NCI-H2107 treated with DMSO at 0.1 percent for 48 hours (cell line): ENCODE results near the gene TLE3.

Source experiments
- DNase-seq: peaks from one replicate; lab custom pipeline; 2025; ENCODE audit not compliant: unreplicated experiment; lab: John Stamatoyannopoulos, UW

Gene TLE3

DNA sequence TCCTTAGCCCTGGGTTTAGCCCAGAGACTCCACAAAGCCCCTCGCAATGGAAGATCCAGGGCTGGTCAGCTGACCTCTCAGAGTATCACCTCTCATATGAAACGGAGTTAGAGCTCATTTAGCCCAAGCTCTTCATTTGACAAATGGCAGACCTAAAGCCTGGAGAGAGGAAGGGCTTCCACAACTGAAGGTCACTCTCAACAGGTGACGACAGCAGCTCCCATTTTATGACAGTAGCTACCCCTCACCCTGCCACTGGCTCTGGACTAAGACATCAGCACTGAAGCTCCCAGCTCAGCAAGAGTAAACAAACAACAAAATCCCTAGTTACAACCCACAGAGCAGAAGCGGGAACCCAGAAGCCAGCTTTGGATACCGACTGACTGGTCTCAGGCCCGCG is 33.7 kb downstream of the TLE3 start:
- DNase-seq = no peak

DNA sequence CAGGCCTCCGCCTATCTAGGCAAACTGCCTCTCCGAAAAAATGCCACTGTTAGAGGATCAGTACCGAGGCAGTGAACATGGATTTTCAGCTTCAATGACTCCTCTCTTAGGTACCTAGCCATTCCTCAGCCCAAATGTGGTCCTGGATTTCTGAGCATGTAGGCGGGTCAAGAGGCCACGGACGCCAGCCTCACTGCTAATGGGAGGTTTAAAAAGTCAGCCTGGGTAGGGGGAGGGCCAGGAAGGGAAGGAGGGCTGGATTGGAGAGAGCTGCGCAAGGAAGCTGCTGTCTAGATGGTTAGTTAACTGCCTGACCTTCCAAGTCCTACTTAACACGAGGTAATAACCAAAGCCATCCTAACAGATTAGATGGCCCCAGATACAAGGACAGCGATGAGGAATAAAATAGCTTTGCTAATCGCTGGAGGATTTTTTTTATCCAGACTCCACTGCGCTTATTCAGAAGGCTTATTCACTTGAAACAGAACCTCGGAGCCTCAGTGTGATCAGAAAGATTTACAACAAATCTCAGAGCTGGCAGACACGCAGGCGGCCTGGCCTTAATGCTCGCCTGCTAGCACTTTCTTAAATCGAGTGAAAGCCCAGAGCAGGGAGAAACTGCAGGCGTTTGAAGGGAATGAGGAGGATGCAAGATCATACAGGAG is 34.3 kb downstream of the TLE3 start:
- DNase-seq = no peak

DNA sequence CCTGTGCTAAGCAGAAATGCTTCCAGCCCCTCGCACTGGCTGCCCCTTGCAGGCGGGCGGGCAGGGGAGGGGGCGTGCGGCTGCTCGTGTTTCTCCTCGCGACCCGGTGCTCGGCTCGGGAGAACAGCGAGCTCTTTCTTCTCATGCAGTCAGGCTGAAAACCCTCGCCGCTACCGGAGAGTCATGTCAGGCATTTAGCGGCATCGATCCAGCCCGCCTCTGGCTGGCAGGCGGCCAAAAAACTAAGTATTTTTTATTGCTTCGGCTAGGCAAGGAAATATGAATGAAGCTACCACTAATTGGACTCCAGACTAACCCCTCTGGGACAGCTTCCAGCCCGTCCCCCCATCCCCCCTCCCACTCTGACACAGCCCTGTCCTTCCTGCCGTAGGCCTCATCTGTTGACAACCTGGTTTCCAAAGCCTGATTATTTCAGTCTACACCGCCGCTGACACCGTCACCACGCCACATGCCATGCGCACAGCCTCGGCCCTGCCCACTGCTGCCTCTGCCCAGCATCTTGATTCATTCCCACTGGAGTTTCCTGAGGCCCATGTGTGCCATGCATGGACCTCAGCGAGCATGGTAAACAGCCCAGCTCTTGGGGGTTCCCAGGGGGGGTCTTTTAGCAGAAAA is 35.3 kb downstream of the TLE3 start:
- peak; percentile 90 for DNase-seq

DNA sequence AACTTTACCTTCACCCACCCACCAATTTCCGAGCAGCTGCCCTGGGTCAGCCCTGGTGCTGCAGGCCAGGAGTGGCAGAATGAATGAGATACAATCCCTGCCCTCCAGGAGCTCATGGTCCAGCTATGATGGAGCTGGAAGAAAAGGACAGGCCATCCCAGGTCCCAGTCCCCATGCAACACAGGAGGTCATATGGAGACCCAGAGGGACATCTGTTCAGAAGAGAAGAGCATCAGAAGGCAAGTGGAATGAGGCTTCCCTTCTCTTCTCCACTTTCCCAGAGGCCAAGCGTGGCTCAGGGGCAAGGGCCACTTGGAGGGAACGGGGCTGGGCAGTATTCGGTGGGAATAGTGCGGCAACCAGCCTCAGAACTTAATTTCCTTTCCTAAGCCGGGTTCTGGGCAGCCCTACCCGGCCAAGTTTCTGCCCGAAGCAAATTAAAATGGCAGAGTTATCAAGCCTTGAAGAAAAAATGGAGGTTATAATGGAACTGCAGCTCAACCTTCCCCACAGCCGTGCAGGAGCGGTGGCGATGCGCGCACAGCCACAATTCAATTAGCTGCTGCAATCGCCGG is 35.9 kb downstream of the TLE3 start:
- no peak for DNase-seq

DNA sequence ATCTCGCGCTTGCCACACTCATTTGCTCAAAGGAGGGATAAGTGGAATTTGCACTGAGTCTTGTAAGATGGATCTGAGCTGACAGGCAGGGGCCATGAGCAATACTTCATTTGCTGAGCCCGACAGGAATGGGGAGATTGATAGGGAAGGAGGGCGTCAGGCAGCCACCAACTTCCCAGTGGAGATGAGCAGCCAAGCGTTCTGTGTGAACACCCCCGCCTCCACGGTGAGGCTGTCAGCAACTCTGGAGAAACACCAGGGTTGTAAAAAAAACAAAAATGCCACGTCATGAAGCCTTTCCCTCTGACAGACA is 36.8 kb downstream of the TLE3 start:
- DNase-seq = no peak

DNA sequence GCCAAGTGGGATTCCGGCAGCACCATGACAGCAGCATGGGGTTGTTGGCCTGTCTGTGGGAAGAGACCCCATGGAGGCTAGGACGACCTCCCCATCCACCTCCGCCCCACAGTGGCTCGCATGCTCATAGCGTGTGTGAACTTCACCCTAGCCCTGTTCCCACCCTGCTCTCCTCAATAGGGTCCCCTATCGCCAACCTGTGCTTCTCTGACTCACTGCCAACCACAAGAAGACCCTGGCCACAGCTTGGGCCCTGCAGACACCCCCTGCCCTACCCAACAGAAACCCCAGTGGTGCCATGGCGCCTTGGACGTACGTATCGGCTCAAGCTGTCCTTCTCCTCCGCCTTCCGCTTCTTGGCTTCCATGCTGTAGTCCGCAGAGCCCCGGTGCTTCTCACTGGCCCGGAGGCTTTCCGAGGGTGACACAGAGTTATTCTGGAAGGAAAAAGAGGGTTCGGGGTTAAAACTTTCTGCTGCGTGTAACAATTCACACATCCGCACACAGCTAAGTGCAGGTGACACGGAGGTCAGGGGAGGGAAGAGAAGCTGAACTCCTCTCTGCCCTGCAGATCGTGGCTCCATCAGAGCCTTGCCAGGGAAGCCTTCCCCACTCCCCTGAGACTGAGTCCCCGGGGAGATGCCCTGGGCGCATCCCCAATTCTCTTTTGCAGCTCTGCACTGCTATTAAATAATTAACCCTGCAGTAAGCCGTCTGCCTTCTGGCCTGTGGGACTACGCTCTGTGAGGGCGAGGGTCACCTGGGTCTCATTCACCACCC is 37.3 kb downstream of the TLE3 start:
- no peak for DNase-seq

DNA sequence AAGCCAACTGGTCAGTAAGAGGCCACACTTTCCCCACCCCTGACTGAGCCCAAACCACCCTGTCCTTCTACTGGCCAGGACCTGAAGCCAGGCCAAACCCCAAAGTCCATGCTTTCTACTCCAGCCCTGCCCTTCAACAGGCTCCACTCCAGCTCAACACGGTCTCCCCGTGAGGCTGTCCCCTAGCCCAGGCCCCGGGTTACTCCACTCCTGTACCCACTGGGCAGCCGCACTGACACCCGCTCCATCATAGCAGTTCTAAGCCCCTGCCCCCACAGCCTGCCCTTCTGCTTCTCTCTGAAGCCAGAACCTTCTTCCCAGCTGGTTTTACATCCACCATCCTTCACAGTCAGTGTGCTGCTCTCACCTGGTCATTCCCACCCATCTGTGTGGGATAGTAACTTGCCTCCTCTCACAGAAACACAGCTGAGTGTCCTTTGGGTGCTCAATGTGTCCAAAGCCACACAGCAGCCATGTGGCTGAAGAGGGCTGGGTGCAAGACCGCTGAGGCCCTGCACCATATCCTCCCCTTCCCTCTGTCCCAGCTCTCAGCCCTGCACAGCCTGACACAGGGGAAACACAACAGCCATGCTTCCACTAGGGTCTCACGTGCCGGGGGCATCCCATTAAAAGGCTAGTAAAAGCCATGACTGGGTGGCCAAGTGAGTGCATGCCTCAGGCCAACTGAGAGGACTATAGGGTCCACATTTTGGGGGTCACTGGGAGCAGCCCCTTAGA is 38.1 kb downstream of the TLE3 start:
- no peak for DNase-seq

DNA sequence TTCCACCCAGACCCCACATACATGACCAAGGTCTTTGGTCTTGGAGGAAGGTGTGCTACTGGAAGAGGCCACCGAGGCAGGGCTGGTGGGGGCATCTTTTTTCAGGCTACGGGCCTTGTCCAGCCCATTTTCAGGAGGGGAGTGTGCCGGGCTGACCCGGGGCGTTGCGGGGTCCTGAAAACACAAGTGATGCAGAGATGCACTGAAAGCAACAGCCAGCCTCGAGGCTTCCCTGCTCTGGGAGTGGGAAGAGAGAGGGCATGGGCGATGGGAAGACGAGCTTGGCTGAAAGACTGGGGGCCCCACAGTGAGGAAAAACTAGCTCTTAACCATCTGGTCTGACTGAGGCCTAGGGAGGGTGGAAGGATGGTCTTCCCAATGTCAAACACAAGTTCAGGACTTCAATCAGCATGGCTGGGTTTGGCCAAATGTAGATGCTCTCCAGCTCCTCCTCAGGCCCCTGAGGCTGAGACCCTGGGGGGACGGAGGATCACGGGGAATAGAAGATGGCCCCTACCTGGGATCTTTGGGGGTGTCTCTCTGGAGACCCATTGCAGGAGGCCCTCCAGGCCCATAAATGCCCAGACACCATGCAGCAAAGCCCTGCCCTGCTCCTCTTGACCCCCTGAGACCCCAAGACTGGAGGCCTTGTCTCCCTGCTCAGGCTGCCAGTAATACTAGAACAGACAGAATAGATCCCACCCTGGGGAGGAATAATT is 38.9 kb downstream of the TLE3 start:
- no peak for DNase-seq

DNA sequence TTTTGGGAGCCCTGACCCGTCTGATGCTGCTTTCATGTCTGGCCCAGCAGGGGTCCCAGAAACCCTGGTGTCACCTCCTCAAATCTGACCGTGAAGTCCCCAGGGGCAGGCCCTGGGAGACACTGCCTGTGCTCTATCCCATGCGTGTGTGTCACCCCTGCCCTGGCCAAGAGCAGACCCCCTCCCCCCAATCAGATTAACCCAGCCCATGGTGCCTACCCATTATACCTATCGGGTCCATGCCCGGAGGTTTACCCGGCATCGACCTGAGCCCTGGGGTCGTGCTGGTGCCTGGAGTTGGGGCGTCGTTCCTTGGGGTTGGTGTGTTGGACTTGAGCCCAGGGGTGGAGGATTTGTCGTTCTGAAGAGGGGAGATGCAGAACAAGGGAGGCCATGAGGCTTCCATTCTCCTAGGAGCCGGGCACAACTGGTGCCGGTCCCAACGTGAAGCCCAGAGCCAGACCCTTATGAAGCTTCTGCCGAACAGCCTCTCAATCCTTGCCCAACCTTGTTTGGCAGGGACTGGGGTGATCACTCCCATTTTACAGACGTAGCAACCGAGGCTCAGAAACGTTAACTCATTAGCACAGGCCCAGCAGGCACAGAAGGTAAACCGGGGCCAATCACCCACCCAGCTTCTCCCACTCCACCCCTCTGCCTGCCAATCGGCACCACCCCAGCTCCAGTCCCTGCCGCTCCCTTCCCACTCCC is 39.6 kb downstream of the TLE3 start:
- no peak for DNase-seq

DNA sequence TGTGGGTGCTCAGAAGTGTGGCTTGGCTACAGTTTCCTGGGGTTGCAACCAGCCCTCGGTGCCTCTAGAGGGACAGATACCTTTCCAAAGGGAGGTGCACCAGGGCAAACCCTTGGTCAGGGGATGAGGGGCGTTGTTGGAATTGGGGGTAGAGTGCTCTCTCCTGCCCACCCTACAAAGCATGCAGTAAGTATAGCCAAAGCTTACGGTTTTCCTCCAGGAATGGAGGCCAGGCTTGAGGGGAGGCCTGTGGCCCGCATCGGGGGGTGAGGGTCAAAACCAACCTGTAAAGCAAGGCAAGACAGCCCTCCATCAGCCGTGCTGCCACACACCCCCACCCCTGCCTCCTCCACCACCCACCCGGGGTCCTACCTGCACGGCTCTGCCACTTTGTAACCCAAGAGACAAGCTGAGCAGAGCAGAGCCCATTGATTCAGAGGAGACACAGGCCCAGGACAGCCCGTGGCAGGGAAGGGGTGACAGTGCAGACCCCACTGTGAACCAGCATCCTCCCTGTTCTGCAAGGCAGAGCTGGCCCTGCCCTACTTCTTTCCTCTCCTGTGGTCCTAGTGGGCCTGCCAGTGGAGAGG is 41.5 kb downstream of the TLE3 start:
- DNase-seq = no peak

DNA sequence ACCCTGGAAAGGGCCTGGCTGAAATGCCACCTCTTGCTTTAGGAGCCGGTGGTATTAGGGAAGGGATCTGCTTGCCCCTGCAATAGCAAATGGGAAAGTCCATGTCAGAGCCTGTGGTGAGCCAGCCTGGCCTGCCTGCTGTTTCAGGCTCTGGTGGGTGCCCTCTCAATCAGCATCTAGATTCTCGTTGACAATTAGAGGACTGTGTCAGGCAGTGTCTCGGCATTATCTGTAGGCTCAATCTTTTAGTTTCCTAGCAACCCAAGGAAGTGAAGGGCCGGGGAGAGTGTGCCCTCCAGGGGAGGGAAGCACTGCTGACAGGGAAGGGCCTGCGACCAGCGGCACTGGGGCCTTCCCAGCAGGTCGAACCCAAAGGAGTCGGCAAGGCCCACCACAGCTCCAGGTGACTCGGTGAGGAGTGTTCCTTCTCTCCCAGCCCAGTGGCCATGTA is 42.1 kb downstream of the TLE3 start:
- DNase-seq = no peak

DNA sequence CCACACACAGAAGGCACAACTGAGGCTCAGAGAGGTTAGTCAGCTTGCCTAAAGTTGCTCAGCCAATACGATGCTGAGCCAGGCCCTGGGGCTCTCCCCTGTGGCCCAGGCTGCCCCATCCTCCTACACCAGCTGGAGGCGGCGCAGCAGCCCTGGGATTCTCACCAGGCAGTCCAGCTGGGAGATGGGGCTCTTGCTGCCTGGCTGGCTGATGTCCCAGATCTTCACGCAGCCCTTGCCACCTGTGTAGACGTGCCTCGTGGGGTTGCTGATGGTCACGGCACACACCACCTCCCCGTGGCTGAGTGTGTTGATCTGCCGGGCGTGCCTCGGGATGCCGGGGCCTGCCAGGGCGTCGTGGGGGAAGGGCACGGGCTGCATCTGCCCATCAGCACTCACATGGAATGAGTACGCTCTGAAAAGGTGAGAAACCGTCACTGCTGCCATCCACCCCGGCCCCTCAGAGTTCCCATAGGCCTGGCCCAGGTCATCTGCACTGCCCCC is 42.8 kb downstream of the TLE3 start:
- no peak for DNase-seq

DNA sequence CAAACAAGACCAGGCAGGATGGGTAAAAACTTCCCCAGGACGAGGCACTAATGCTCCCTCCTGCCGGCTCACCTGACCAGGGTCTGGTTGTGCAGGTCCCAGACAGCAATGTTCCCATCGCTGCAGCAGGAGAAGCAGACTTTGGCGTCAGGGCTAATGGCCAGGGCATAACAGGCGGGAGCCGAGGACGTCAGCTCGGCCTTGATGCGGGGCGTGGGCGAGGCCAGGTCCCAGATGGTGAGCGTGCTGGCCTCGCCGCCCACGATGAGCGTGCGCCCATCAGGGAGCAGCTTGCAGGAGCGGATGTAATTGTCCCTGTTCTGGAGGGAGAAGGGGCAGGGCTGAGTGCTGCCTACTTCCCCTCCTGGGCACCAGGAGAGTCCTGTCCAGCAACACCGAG is 43.4 kb downstream of the TLE3 start:
- DNase-seq = no peak

DNA sequence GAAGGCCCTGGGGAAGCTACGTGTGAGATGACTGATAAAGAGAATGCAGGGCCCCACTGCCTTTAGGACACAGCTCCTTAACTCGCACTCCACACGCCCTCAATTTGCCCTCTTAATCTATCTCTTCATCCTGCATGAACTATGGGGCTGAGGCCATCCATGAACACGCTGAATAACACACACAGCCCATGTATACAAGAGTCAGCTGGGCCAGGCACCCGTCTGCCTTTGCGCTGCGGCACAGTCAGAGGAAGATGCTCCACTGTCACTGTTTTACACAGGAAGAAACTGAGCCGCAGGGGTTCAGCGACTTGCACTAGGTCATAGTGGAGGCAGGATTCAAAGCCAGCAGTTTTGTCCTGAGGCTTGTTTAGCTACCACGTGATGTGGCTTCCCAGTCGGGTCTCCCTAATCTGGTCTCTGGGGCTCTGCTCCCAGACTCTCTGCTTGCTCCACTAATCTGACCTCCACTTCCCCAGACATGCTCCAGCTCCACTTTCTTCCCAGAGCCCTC is 43.9 kb downstream of the TLE3 start:
- DNase-seq = no peak

DNA sequence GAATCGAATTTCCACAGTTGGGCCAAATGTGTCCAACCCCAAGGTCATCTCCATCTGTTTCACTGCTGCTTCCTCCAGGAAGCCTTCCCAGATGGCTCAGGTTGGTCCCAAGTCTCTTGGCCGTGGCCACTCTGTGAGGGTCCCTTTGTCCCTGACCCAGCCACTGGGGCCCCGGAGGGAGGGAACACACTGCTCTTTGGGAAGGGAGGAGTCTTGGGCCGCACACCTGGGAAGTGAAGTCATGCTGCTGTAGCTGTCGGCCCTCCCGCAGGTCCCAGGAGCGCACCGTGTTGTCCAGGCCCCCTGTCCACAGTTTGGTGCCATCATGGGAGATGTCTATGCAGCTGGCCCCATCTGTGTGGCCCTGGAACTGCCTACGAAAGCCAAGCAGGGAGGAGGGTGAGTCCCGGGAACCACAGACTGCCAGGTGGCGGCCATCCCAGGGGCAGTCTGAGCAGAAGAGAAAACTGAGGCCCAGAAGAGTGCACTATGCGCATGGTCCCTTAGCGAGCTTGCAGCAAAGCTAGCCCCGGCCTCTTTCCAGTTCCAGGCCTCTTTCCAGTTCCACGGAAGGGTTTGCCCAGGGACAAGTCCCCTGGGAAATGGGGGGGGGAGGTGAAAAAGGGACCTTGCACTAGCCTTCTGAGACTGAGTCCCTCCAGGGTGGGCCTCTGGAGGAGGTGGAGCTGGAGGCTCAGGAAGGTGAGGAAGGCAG is 44.6 kb downstream of the TLE3 start:
- DNase-seq = no peak

DNA sequence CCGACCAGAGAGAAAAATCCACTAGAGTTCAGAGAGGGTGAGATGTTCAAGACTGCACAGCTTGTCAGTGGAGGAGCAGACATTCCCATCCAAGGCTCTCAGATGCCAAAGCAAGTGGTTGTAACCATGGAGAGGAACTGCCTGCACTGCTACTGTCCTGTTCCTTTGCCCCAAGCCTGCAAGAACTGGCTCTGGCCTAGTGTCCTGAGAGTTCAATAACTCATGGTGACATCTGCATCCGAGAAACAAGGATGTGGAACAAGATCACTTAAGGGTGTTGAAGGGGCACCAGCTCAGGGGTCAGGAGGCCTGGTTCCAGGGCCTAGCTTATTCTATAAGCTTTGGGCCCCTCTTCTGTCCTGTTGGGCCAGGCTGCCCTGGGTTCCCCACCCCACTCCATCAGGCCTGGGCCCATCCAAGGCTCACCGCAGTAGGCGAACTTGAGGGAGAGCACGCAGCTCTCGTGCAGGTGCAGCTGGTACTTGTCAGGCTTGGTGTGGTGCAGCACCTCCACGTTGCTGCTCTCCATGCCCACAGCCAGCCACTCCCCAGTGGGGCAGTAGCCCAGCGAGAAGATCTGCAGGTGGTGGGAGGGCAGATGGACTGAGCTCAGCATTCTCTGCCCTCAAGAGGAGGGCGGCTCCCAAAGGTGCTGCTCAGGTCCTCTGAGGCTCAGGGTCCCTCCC is 45.6 kb downstream of the TLE3 start:
- DNase-seq = no peak

DNA sequence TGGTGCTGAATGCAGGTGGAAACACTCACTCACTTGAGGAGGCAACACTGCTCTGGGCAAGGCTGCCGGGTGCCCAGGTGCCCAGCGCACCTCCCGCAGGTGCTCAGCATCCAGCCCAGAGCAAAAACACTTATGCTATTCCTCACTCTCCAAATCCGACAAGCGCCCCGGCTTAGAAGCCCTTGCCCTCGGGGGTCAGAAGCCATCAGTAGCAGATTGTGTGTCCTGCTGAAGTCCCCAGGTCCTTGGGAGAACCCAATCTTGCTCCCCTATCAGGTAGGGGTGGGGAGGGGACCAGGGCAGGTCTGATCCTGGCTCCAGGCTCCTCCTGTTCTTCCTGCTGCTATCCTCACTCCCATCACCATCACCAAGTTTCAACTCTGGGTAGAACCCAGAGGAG is 46.7 kb downstream of the TLE3 start:
- DNase-seq = no peak

DNA sequence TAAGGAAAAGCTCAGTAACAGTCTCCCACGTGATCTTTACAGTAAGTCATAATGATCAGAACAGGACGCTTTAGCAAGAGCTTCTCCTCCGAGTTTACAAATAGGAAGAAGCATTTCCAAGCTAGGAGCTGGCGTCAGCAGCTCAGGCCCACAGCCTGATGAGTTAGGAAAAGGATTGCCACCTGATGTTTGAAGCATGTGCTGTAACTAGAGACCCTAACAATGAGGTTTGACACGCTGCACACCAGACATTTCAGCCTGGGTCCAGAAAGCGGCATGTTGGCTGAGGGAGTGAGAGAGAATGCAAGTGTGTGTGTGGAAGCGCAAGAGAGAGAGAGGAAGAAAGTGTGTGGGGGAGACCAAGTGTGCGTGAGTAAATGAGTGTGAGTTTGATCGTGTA is 47.3 kb downstream of the TLE3 start:
- DNase-seq = no peak
